Renal cortical epithelial cell (primary cell): ENCODE data around the gene ADAMTSL5. TPM values are rescaled to one million over a fixed set of nuclear protein-coding genes. Genes with fewer than 3 reads are reported as not detected.
"Not testable (repeated sequence)": the region's sequence is repeated elsewhere in the genome, so short reads cannot be mapped to it uniquely, and the experiment has no call there.

Experiments used
- DNase-seq: peaks from one replicate; pipeline ENCODE4 v3.0.0-alpha.2; 2011; ENCODE audit warnings: low read depth
- total RNA-seq: library from RNA; depleted of rRNA; stranded (reverse); fragments of >200 nt; gene quantifications from 2 replicates; pipeline ENCODE4 v1.2.3, GENCODE V29; 2014

The ADAMTSL5 gene, protein sequence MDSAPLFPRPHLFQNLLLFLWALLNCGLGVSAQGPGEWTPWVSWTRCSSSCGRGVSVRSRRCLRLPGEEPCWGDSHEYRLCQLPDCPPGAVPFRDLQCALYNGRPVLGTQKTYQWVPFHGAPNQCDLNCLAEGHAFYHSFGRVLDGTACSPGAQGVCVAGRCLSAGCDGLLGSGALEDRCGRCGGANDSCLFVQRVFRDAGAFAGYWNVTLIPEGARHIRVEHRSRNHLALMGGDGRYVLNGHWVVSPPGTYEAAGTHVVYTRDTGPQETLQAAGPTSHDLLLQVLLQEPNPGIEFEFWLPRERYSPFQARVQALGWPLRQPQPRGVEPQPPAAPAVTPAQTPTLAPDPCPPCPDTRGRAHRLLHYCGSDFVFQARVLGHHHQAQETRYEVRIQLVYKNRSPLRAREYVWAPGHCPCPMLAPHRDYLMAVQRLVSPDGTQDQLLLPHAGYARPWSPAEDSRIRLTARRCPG
- 2.1 and 5.0 TPM in 2 replicates for total RNA-seq

DNA sequence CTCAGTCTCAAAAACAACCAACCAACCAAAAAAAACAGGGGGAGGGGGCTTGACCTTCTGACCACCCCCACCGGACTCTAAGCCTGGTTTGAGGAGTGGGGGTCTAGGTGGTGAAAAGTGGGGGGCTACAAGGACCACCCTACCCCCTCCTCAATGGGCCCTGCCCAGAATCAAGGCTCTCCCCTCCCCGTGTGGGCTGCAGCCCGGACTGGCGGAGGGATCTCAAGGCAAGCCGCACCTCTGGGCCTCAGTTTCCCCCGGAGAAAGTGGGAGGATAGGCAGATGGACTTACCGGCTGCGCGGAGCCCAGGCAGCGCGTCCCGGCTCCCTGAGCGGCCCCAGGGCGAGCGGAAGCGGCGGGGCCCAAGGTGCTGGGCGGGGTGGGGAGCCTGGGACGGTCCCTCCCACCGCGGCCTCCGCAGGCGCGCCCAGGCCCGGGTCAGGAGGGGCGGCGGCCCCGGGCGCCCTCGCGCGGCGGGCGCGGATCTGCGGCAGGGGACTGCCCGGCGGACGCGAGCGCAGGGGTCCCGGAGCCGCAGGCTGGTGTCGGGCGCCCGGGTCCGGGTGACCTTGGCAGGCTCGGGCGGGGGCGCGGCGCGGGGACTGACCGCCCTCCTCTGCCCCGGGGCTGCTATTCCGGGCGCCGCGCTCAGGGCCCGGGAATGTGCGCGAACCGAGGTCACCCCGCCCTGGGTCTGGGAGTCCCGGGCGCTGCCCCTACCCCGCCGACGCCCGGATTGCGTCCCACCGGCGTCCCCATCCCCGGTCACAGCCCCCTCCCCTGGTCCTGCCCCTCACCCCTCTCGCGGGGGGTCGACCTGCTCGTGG lies at the start of gene ADAMTSL5:
Gene ADAMTSL5, minus strand, starts transcription at position 349 of the 828 bp plus-strand sequence. CDS start 2,076 bp downstream, outside the sequence.
- no peak for DNase-seq

DNA sequence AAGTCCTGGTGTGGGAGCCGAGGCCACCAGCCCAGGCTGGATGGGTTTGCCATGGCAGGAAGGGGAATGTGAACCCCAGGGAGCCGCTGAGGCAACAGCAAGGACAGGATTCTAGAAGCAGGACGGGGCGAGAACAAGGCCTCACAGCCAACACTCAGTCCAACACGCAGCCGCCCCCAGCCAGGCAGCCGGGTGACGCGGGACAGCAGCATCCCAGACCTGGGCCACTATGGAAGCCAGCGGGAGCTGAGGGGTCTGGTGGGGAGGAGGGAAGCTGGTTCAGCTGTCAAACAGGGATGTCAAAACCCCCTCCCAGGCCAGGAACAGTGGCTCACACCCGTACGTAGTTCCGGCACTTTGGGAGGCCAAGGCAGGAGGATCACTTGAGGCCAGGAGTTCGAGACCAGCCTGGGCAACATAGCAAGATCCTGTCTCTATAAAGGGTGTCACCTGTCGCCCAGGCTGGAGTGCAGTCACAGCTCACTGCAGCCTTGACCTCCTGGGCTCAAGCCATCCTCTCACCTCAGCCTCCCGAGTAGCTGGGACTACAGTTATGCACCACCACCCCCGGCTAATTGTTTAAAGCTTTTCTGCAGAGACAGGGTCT lies 48.5 kb upstream of the ADAMTSL5 start:
- DNase-seq = no peak

DNA sequence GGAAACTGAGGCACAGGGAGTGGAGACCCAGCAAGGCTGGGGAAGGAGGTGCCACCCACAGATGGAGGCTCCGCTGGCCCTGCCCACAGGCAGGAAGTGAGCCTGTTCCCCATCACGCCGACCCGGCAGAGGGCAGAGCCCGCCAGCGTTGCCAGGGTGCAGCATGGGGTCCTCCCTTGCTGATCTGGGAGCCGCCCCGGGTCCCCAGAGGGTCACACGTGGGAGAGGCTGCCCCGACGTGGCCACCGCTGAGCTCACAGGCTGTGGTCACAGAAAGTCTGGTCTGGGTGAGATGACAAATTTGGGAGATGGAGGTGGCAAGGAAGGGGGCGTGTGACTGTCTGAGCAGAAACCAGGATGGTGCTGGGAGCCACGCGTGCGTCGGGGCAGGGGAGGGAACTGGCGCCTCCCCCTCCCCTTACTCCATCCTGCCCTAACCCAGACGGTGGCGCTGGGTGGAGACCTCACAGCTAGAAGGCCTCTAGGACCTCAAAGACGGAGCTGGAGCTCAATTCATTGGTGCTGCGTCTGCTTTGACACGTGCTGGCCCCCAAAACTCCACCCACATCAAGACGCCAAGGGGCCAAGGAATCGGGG lies 47.6 kb upstream of the ADAMTSL5 start:
- DNase-seq = no peak

DNA sequence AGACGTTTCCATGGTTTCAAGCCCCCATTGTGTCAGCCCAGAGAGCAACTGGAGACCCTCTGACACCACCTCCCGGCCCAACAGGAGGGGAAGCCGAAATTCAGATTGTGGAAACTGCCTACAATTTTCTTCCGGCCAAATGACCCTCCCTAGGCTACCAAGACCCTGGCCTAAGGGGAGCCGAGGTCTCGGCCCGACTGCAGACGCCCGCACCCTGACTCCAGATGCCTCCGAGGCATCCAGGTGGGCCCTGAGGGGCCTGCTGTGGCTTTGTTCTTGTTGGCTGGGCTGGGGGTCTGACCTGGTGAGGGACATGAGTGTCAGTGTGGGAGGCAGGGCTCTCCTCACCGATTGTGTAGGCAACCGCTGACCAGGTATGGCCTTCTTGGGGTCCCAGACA lies 45.7 kb upstream of the ADAMTSL5 start:
- no peak for DNase-seq

DNA sequence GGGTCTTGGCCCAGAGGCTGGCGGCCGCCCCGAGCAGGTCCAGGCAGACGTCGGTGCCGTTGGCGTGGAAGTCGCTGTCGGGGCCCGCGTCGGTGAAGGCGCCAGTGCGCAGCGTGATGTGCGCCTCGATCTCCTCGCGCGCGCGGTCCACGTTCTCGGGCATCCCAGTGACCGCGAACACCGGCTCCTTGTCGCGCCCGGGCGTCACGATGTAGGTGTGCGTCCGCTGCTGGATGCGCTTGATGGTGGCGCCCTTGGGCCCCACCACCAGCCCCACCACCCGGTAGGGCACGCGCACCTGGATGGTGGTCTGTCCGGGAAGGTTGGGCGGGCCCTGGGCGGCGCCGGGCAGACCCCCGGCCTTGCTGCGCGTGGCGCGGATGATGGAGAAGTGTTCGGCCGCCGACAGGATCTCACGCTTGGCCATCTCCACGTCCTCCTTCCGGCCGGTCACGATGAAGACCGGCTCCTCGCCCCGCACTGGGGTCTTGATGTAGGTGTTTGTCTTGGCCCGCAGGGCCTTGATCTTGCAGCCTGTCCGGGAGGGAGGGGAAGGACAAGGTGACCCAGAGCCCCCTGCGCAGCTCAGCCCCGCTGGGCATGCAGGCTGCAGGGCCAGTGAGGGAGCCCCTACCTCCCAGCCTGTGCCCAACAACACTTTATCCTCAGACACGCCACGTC lies 43.7 kb upstream of the ADAMTSL5 start:
- no peak for DNase-seq

DNA sequence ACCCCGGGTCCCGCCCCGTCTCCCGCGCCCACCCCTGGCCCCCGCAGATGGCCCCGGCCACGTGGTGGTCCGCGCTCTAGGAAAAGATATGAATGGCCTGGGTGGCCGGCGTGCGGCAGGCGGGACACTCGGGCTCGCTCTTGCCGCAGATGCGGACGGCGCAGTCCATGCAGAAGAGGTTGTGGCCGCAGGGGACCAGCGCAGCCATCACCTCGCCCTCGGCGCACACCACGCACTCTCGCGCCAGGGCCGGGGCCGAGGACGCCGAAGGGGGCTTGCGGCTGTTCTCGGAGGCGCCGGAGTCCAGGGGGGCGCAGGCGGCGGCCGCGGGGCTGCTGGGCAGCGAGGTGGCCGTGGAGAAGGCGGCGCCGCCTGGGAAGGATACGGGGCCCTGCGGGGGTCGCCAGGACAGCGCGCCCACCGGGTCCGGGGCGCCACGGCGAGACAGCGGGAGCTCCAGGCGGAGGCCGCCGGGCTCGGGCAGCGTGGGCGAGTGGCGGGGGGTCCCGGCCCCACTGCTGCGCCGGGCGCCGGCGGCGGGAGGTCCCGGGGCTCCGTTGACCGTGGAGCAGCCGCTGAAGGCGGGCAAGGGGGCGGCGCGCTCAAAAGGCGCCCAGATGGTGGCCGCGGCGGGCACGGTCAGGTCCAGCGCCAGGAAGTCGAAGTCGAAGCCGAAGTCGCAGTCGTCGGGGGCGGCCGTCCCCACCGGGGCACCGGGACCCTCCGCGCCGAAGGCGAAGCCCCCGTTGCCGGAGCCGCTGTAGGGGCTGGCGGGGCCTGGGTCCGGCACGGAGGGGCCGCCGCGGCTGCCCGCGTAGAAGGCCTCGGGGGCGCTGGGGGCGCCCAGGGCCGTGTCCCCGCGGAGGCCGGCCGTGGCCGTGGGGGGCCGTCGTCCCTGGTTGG lies 42.9 kb upstream of the ADAMTSL5 start:
- no peak for DNase-seq

DNA sequence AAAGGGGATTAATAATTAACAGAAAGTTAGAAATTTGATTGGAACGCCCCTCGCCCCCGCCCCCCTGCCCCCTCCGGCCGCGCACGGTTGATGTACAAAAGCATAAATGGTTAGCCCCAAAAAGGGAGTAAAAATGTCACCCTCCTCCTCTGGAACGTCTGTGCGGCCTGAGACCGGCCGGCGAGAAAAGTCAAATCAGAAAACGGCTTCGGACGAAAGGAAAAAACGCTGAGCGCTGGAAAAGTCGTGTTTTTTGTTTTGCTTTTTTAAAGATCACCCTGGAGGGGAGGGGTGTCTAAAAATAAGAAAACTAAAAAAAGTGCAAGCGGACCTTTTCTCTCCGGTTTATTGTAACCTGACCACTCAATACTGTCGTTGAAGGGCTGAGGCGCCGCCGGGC lies 42.1 kb upstream of the ADAMTSL5 start:
- no peak for DNase-seq

DNA sequence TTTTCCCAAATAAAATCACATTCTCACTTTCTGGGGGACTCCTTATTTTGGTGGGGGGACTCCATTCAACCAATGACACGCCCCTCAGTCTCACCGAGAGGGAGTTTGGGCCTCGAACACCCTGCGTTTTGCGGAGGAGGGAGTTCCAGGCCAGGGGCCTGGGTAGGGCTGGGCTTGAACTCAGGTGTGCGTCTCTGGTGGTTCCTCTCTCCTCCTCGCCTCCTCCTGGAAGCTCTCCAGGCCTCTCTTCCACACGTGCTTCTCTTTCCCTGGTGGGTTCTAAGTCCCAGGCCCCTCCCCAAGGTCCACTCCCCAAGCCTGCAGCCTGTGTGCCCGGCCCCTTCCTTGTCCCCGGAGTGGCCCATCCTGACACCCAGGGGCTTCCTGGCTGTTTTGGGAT lies 40.6 kb upstream of the ADAMTSL5 start:
- no peak for DNase-seq

DNA sequence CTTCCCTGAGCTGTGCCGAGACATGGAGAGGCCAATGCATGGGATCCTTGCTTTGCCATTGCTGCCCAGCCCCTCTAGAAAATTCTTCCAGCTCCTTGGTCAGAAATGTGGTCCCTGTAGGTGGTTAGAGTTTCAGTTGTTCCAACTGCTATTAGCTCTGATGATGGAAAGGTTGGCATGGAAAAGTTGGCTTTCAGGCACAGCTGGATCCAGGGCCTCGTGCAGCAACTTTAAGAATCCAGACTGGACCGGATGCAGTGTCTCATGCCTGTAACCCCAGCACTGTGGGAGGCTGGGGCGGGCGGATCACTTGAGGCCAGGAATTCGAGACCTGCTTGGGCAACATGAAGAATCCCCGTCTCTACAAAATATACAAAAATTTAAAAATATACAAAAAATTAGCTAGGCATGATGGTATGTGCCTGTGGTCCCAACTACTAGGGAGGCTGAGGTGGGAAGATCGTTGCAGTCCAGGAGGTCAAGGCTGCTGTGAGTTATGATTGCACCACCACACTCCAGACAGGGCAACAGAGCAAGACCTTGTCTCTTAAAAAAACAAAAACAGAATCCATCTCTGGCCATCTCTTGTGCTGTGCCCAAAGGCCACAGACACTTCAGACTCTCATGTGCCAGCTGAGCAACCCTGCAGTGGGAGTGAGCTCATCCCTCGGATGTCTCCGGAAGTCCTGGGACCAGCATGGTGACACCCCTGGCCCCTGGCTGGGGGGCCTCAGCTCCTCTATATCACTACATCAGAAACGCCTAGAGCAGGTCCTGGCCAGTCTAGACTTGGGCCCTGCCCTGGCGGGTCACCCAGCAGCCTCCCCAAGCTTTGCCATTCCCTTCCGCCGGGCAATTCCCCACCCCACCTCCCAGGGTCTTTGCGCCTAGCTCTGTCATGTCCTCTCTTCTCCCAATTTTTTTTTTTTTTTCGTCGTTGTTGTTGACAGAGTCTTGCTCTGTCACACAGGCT lies 38.5 kb upstream of the ADAMTSL5 start:
- DNase-seq = no peak

DNA sequence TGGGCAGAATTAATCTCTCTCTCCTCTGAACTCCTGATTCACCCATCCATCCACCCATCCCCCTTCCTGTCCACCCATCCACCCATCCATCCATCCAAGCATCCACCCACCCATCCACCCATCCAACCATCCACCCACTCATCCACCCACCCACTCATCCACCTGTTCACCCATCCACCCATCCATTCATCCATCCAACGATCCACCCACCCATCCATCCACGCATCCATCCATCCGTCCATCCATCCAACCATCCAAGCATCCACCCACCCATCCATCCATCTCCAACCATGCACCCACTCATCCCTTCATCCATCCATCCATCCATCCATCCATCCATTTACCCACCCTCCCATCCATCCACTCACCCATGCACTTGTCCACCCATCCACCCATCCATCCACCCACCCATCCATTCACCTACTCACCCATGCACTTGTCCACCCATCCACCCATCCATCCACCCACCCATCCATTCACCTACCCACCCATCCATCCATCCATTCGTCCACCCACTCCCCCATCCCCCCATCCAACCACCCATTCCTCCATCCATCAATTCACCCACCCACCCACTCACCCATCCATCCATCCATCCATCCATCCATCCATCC lies 36.6 kb upstream of the ADAMTSL5 start:
- no peak for DNase-seq

DNA sequence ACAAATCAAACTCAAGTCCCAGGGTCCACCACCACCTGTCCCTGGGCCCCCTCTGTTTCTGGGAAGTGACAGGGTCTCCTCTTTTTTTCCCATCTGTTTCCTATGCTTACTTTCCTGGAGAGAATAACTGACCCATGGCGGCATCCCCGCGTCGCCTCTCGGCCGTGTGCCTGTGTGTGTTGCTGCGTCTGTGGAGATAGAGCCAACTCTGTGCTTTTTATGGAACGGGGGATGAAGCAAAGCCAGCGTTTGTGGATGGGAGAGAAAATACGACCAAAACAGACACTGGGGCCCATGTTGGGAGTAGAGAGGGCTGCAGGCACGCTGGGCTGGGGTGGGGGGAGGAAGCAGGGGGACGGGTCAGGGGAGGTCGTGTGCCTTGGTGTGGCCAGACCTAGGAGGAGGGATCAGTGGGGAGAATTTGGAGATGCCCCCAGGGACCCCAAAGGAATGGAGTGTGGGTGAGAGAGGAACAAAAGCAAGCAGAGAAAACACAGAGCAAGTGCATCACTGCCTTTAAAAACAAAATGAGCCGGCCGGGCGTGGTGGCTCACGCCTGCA lies 27.6 kb upstream of the ADAMTSL5 start:
- DNase-seq = no peak

DNA sequence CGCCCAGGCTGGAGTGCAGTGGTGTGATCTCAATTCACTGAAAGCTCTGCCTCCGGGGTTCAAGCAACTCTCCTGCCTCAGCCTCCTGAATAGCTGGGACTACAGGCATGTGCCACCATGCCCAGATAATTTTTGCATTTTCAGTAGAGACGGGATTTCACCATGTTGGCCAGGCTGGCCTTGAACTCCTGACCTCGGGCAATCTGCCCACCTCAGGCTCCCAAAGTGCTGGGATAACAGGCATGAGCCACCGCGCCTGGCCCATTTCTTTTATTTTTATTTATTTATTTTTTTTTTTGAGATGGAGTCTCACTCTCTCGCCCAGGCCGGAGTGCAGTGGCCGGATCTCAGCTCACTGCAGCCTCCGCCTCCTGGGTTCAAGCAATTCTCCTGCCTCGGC lies 26.9 kb upstream of the ADAMTSL5 start:
- DNase-seq = not testable (repeated sequence)

DNA sequence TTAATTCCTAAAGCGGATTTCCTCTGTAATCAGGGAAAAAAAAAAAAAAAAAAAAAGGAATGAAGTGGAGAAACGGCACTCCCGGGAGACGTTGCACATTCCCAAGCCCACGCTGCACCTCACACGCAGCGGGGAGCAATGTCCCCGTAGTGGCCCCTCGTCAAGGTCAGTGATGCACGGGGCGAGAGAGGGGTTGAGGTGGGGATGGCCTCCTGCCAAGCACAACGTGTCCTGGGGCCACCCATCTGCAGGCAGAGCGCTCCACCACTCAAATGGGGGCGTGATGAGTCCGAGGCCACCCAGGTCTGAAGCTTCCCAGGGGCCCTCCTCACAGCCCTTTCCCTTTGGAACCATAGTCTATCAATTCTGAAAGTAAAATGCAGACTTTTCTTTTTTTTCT lies 26.2 kb upstream of the ADAMTSL5 start:
- DNase-seq = no peak

DNA sequence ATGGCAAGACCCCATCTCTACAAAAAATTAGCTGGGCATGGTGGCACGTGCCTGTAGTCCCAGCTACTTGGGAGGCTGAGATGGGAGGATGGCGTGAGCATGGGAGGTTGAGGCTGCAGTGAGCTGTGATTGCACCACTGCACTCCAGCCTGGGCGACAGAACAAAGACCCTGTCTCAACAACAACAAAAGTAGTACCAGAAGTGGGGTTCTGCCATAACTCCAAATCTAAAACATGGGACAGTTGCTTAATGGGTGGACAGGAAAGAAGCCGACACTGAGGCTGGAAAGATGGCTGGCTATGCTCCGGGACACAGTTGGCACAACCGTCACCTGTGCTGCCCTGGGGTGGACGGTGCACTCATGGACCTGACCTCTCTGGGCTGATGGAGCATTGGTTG lies 22.9 kb upstream of the ADAMTSL5 start:
- DNase-seq = not testable (repeated sequence)

DNA sequence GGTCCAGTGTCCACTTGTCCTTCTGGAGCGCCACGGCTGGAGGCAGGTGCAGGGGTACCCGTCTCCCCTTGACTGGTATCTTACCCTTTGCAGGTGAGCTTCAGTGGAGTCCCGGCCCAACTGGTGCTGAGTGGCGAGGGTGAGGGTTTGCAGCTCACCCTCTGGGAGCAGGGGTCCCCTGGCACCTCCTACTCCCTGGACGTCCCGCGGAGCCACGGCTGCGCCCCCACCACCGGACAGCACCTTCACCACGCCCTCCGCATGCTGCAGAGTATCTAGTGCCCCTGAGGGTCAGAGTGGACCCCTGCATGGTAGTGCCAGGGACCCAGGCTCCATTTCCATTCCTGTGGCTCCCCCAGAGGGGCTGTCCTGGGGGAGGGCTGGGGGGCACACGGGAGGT lies 22.2 kb upstream of the ADAMTSL5 start:
- DNase-seq = no peak

DNA sequence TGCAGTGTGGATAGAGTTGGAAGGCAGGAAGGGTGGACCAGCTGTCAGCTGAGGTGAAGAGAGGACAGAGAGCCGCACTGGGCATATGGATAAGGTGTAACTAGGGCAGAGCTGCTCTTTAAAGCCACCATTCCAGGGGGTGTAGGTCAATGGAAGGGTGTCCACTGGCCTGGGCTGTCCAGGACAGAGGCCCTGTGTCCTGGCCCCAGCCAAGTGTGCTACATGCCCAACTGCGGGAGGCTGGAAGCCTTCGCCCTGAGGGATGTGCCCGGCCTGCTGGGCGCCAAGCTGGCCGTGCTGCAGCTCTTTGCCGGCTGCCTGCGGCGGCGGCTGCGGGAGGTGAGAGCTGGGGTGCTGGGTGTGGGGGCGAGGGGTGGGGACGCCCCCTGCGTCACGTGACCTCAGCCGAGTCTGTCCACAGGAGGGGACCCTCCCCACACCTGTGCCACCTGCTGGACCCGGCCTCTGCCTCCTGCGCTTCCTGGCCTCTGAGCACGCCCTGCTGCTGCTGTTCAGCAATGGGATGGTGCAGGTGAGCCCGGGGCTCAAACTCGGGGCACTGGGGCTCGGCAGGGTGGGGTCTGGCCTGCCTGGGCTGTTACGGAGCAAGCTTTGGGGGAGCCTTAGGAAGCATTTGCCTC lies 20.8 kb upstream of the ADAMTSL5 start:
- no peak for DNase-seq

DNA sequence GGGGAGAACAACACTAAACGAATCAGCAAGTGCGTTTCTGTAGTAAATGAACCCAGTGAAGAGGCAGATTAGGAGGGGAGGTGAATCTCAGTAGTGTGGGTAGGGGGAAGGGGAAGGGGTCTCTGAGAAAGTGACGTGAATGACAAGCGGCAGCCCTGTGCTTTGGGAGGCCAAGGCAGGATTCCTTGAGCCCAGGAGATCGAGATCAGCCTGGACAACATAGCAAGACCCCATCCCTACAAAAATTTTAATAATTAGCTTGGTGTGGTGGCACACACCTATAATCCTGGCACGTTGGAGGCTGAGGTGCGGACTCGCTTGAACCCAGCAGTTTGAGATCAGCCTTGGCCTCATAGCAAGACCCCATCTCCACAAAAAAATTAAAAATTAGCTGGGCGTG lies 19.2 kb upstream of the ADAMTSL5 start:
- no peak for DNase-seq

DNA sequence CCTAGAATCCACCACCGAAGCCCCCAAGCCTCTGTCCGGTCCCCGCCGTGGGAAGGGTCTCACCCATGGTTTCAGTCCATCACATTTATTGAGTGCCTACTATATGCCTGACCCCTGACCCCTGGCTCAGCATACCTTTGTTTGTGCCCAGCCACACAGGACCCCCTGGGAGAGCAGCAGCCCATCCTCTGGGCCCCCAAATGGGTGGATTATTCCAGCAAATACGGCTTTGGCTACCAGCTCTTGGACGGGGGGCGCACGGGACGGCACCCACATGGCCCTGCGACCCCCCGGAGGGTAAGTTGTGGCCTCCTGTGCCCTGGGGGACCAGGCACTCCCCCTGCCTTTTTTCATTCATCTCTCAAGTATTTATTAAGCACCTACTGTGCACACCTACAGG lies 18.8 kb upstream of the ADAMTSL5 start:
- DNase-seq = no peak
